A673 (cell line): ENCODE measurements around the gene PGC. TPM values are rescaled to one million over a fixed set of nuclear protein-coding genes. Genes with fewer than 3 reads are reported as not detected.

ENCODE experiments used
- BruUV-seq: library from RNA; stranded (reverse); fragments of 400-500 nt; replicated peaks from 2 replicates; lab custom pipeline; 2021; lab: Mats Ljungman, UMichigan
- CTCF ChIA-PET: fragments of 300-600 bp; sonication (Branson Sonifier 250); formaldehyde crosslinking; loops from one replicate; lab custom pipeline; 2022; ENCODE audit warnings: antibody characterized with exemption; lab: Charles Lee
- POLR2A ChIA-PET: fragments of 300-600 bp; sonication (Branson Sonifier 250); formaldehyde crosslinking; loops from one replicate; lab custom pipeline; 2022; ENCODE audit warnings: antibody characterized with exemption; ENCODE audit not compliant: low non-redundant PET; lab: Charles Lee
- DNase-seq: peaks from one replicate; pipeline ENCODE4 v3.0.0-alpha.2; 2015; ENCODE audit warnings: low spot score
- H3K27ac ChIP-seq: fragments of 200-600 bp; sonication (generic); 2 replicates; pipeline ENCODE4 v1.5.1; 2016; ENCODE audit warnings: mixed run types, low read depth, mild to moderate bottlenecking, mixed read lengths, antibody characterized with exemption, low read length; ENCODE audit not compliant: poor library complexity, severe bottlenecking
- H3K27me3 ChIP-seq: fragments of 200-600 bp; sonication (generic); replicated peaks from 2 replicates; pipeline ENCODE4 v1.6.1; 2017; ENCODE audit warnings: mixed run types, low read depth, mild to moderate bottlenecking, mixed read lengths, antibody characterized with exemption, low read length; ENCODE audit not compliant: insufficient read depth, poor library complexity
- H3K36me3 ChIP-seq: fragments of 200-600 bp; sonication (generic); 2 replicates; pipeline ENCODE4 v1.6.1; 2016; ENCODE audit warnings: mixed run types, mild to moderate bottlenecking, mixed read lengths, antibody characterized with exemption, low read length; ENCODE audit not compliant: insufficient read depth, poor library complexity, severe bottlenecking
- H3K4me1 ChIP-seq: fragments of 200-600 bp; sonication (generic); 2 replicates; pipeline ENCODE4 v1.6.1; 2017; ENCODE audit warnings: mixed run types, mild to moderate bottlenecking, mixed read lengths, antibody characterized with exemption, low read length; ENCODE audit not compliant: insufficient read depth, poor library complexity, severe bottlenecking
- H3K4me3 ChIP-seq: fragments of 200-600 bp; sonication (generic); 2 replicates; pipeline ENCODE4 v1.5.1; 2016; ENCODE audit warnings: low read depth, mixed run types, mild to moderate bottlenecking, mixed read lengths, low read length; ENCODE audit not compliant: poor library complexity, severe bottlenecking
- H3K9me3 ChIP-seq: fragments of 200-600 bp; sonication (generic); 2 replicates; pipeline ENCODE4 v1.6.1; 2016; ENCODE audit warnings: mixed run types, low read depth, mild to moderate bottlenecking, mixed read lengths, antibody characterized with exemption, low read length; ENCODE audit not compliant: poor library complexity, severe bottlenecking
- EZH2 ChIP-seq: fragments of 200-600 bp; sonication (generic); IDR thresholded peaks from 2 replicates; pipeline ENCODE4 v1.6.1; 2017; ENCODE audit warnings: borderline replicate concordance, low read depth, mild to moderate bottlenecking, mixed read lengths, antibody characterized with exemption, low read length; ENCODE audit not compliant: poor library complexity, severe bottlenecking
- intact Hi-C: fragments of 100-400 bp; cut with micrococcal nuclease; formaldehyde crosslinking; loops from one replicate; pipeline ENCODE4 v1.10.0; 2022; ENCODE audit not compliant: unreplicated experiment
- total RNA-seq: library from RNA; stranded (reverse); gene quantifications from 2 replicates; pipeline ENCODE4 v1.2.3, GENCODE V29; 2021
- TF ChIP-seq, protein P1 (sequence below): fragments of 300-800, 200-600 bp; sonication (generic); conservative IDR thresholded peaks from 2 replicates; pipeline ENCODE4 v1.5.1; 2017; ENCODE audit warnings: low read depth, mild to moderate bottlenecking, antibody characterized with exemption, low read length, moderate library complexity, mixed read lengths

Gene PGC
- total RNA-seq, 1 experiment from 2014 or later = not detected

DNA sequence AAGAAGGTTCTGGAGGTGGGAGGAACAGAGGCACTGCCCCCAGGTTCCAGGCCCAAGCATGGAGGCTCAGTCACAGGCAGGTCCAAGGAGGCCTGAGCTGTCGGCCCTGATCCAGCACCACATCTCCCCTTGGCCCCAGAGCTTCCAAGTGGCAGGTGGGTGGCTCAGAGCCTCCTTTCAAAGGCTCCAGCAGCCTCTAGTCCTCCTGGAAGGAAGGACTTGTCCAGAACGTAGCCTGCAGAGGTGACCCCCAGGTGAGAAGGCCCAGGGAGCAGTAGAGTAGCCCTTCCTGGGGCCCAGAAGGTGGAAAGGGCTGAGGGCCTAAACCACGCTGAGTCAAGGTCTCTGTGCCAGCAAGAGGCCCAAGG, 19.5 kb downstream of the PGC start:
- H3K9me3 ChIP-seq = no peaks in the 10 kb centered on the region
- DNase-seq = no peak
- H3K4me3 ChIP-seq = no peak overlapping the region
- ChIA-PET CTCF (interaction anchor here (0.6 kb wide), 1 partner anchor 742 kb away, joined by 4 read pairs; no protein-coding TSS in a partner anchor), POLR2A (no interaction called here)
- no peaks in the 10 kb centered on the region for H3K36me3 ChIP-seq
- TF ChIP-seq, protein P1, sequence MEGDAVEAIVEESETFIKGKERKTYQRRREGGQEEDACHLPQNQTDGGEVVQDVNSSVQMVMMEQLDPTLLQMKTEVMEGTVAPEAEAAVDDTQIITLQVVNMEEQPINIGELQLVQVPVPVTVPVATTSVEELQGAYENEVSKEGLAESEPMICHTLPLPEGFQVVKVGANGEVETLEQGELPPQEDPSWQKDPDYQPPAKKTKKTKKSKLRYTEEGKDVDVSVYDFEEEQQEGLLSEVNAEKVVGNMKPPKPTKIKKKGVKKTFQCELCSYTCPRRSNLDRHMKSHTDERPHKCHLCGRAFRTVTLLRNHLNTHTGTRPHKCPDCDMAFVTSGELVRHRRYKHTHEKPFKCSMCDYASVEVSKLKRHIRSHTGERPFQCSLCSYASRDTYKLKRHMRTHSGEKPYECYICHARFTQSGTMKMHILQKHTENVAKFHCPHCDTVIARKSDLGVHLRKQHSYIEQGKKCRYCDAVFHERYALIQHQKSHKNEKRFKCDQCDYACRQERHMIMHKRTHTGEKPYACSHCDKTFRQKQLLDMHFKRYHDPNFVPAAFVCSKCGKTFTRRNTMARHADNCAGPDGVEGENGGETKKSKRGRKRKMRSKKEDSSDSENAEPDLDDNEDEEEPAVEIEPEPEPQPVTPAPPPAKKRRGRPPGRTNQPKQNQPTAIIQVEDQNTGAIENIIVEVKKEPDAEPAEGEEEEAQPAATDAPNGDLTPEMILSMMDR = no peak
- no peak for TF ChIP-seq EZH2
- intact Hi-C loops = no loop called here
- BruUV-seq = no TSS peak
- H3K27me3 ChIP-seq = no peaks in the 10 kb centered on the region
- H3K4me1 ChIP-seq = peaks cover 34% of the 10 kb centered on the region
- no peak overlapping the region for H3K27ac ChIP-seq

DNA sequence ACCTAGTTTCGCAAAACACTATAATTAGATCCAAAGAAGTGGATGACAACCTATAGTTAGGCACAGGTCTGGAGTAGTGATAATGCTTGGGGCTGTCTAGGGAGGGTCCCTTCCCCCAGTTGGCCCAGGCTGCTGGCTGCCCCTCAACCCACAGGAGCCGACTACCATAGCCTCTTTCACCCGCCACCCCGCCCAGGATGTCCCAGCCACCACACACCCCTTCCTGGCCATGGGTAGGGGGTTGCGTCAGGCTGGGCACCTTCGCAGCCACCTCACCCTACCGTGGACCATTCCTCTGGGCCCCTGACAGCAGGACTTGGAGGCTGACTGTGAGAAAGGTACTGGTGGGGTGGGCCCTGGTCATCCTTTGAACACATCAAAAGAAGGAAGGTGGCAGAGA, 20.3 kb downstream of the PGC start:
- Histone ChIP-seq H3K4me3 (no peak overlapping the region), H3K27me3 (no peaks in the 10 kb centered on the region), H3K27ac (no peak overlapping the region), H3K9me3 (no peaks in the 10 kb centered on the region), H3K36me3 (no peaks in the 10 kb centered on the region), H3K4me1 (peaks cover 34% of the 10 kb centered on the region)
- no TSS peak for BruUV-seq
- DNase-seq = no peak
- TF ChIP-seq, protein P1 = no peak
- TF ChIP-seq EZH2 = no peak
- intact Hi-C loops = no loop called here
- POLR2A ChIA-PET = no interaction called here
- CTCF ChIA-PET = no interaction called here

DNA sequence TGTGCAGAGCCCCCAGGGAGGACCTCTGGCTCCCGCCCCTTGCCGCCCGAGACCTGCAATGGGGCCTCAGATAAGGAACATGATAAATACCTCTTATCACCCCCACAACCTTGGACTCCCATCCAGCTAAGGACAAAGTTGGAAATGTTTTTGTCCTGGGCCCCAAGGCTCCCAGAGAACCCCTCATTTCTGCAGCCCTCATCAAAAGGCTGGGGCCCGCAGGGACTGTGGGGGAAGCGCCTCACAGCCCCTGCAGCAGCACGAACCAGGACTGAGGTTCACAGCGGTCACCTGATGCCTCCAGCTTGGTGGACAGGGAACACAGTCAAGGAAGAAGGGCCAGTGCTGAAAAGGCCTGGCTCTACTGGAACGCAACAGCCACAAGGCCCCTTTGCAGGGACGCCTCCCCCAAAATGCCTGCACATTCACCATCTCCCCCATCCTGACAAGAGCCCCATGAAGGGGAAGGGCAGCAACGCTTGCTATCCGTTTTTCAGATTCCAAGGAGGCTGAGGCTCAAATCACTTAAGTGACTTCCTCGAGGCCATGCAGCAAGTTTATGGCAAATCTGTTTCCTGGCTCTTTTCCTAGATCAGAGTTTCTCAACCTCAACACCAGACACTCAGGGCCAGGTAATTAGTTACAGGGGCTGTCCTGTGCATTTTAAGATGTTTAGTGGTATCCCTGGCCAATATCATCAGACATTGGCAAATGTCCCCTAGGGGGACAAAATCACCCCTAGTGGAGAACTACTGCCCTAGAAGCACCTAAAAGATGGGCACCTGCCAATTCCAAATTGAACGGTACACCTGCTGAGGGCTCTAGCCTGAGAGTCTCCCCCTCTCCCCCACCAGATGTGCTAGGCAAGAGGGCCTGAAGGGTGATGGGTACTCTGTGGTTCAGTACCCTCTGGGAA, 22.4 kb downstream of the PGC start:
- intact Hi-C loops = no loop called here
- Histone ChIP-seq H3K4me1 (peaks cover 30% of the 10 kb centered on the region), H3K27me3 (no peaks in the 10 kb centered on the region), H3K9me3 (no peaks in the 10 kb centered on the region), H3K27ac (peak overlapping the region; percentile 84), H3K36me3 (no peaks in the 10 kb centered on the region), H3K4me3 (no peak overlapping the region)
- BruUV-seq = no TSS peak
- TF ChIP-seq EZH2 = no peak
- TF ChIP-seq, protein P1 = no peak
- ChIA-PET CTCF (no interaction called here), POLR2A (no interaction called here)
- no peak for DNase-seq
